ENCODE results near the gene FPGS. TPM values are rescaled to one million over a fixed set of nuclear protein-coding genes. Genes with fewer than 3 reads are reported as not detected.

Gene FPGS
- total RNA-seq, 1 experiment from 2014 or later: 70.6 TPM

DNA sequence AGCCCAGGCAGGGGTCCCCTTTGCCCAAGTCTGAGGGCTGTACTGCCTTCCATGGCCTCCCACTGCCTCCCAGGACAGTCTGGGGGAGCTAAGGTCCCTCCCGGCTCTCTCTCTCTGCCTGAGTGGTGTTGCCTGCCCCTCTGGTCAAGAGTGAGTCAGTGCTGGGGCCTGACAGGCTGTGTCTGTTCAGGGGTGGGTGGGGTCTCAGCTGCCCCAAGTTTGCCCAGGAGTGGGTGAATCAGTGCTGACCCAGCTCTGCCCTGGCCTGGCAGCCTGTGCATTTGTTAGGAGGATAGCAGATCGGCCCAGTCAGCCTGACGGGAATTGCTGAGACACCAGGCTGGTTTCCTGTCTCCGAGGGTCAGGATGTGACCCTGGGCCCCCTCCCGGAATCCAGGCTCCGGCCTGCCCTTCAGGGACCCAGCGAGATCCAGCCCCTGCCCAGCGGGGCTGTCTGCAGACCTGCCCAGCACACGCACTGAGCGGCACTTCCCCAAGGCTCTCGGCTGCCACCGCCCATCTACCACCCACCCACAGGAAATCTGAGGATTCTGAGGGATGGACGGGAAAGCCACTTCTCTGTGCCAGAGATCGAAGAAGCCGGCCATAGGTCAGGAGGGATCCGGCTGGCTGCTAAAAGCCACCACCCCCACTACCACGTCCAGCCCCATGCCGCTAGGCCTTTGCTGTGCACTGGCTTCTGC lies 35.8 kb downstream of the FPGS start:
- CTCF ChIA-PET: no interaction called here
- intact Hi-C loops (cut with micrococcal nuclease): no loop called here

More for the DNA sequence above, 35.8 kb downstream of the FPGS start:
- no peaks in the 10 kb centered on the region for H3K79me2 ChIP-seq (ENCODE audit: insufficient read depth, low read length)
- ATAC-seq: no peak
- H3K4me2 ChIP-seq (ENCODE audit: low read length): no peak overlapping the region
- H2AFZ ChIP-seq (ENCODE audit: low read depth, low read length, poor library complexity, severe bottlenecking): no peak overlapping the region
- BruUV-seq (replicated peaks): no TSS peak
- no peaks in the 10 kb centered on the region for H3K9me2 ChIP-seq (ENCODE audit: insufficient read depth)
- H3K4me1 ChIP-seq (ENCODE audit: control insufficient read depth in 1 of 2, insufficient read depth in 2 of 2, low read length in 2 of 2): no peaks in the 10 kb centered on the region; a peak in 1 of 4 replicates
- H3K36me3 ChIP-seq (ENCODE audit: control insufficient read depth in 1 of 2, insufficient read depth in 2 of 2, low read length in 2 of 2): no peaks in the 10 kb centered on the region
- no peaks in the 10 kb centered on the region for H3K9me3 ChIP-seq (ENCODE audit: control insufficient read depth in 1 of 2, insufficient read depth in 1 of 2, low read depth in 1 of 2, low read length in 2 of 2)
- no peak for DNase-seq (ENCODE audit: low read depth, low spot score)
- H3K27ac ChIP-seq (ENCODE audit: low read depth, low read length): no peak overlapping the region
- RAD21 ChIA-PET (ENCODE audit: low non-redundant PET in 1 of 2, low total read pairs in 2 of 2, uncharacterized antibody in 2 of 2, unreplicated experiment in 2 of 2): interaction anchor here in 1 of 2 experiments (0.5 kb wide), 1 partner anchor 11 kb away, joined by 4 read pairs; no protein-coding TSS in a partner anchor
- no peak overlapping the region for H3K4me3 ChIP-seq (replicated peaks in 1 of 2; ENCODE audit: low read depth in 1 of 2, low read length in 2 of 2)
- no peak overlapping the region for H3K9ac ChIP-seq (ENCODE audit: low read length)
- TF ChIP-seq TCF7L2 (IDR thresholded peaks at IDR 0.05; ENCODE audit: borderline replicate concordance, extremely low read depth, insufficient read depth, insufficient read length) (no peak), SIN3A (IDR thresholded peaks at IDR 0.05; ENCODE audit: low read depth) (no peak), FOSL1 (IDR thresholded peaks at IDR 0.05; ENCODE audit: low read depth) (no peak), EZH2phosphoT487 (IDR thresholded peaks at IDR 0.05; ENCODE audit: borderline replicate concordance) (no peak), EGR1 (IDR thresholded peaks at IDR 0.05; ENCODE audit: low read depth) (no peak), CBX3 (IDR thresholded peaks at IDR 0.05; ENCODE audit: low read depth) (no peak), ELF1 (IDR thresholded peaks at IDR 0.05; ENCODE audit: borderline replicate concordance, low read depth) (no peak), ZNF274 (IDR thresholded peaks at IDR 0.05; ENCODE audit: low read depth, low read length) (no peak), POLR2A (IDR thresholded peaks at IDR 0.05; ENCODE audit: borderline replicate concordance, extremely low read depth, insufficient read depth, insufficient read length) (no peak), SRF (IDR thresholded peaks at IDR 0.05; ENCODE audit: low read depth) (no peak), POLR2AphosphoS5 (IDR thresholded peaks at IDR 0.05; ENCODE audit: low read depth, low read length) (no peak)
- TF ChIP-seq, protein P1, sequence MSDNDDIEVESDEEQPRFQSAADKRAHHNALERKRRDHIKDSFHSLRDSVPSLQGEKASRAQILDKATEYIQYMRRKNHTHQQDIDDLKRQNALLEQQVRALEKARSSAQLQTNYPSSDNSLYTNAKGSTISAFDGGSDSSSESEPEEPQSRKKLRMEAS (IDR thresholded peaks at IDR 0.05): no peak
- TF ChIP-seq, protein P2, sequence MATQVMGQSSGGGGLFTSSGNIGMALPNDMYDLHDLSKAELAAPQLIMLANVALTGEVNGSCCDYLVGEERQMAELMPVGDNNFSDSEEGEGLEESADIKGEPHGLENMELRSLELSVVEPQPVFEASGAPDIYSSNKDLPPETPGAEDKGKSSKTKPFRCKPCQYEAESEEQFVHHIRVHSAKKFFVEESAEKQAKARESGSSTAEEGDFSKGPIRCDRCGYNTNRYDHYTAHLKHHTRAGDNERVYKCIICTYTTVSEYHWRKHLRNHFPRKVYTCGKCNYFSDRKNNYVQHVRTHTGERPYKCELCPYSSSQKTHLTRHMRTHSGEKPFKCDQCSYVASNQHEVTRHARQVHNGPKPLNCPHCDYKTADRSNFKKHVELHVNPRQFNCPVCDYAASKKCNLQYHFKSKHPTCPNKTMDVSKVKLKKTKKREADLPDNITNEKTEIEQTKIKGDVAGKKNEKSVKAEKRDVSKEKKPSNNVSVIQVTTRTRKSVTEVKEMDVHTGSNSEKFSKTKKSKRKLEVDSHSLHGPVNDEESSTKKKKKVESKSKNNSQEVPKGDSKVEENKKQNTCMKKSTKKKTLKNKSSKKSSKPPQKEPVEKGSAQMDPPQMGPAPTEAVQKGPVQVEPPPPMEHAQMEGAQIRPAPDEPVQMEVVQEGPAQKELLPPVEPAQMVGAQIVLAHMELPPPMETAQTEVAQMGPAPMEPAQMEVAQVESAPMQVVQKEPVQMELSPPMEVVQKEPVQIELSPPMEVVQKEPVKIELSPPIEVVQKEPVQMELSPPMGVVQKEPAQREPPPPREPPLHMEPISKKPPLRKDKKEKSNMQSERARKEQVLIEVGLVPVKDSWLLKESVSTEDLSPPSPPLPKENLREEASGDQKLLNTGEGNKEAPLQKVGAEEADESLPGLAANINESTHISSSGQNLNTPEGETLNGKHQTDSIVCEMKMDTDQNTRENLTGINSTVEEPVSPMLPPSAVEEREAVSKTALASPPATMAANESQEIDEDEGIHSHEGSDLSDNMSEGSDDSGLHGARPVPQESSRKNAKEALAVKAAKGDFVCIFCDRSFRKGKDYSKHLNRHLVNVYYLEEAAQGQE (IDR thresholded peaks at IDR 0.05; ENCODE audit: low read depth): no peak
- H3K27me3 ChIP-seq (ENCODE audit: insufficient read depth, low read length): no peaks in the 10 kb centered on the region
- H4K20me1 ChIP-seq (ENCODE audit: insufficient read depth): no peaks in the 10 kb centered on the region
- POLR2A ChIA-PET: interaction anchor here (0.9 kb wide), 1 partner anchor 11 kb away, joined by 3 read pairs; no protein-coding TSS in a partner anchor
